GM12891 (cell line): ENCODE results near the gene YTHDF1.

Source experiments
- POLR2A ChIP-seq: IDR thresholded peaks from 2 replicates; pipeline ENCODE4 v1.6.1; 2011; ENCODE audit warnings: low read depth, low read length, control low read depth
- POLR2AphosphoS5 ChIP-seq: IDR thresholded peaks from 2 replicates; pipeline ENCODE4 v1.6.1; 2011; ENCODE audit warnings: low read depth, low read length, control low read depth
- POU2F2 ChIP-seq: IDR thresholded peaks from 2 replicates; pipeline ENCODE4 v1.6.1; 2011; ENCODE audit warnings: low read depth, mild to moderate bottlenecking, control low read depth, low read length, moderate library complexity

DNA sequence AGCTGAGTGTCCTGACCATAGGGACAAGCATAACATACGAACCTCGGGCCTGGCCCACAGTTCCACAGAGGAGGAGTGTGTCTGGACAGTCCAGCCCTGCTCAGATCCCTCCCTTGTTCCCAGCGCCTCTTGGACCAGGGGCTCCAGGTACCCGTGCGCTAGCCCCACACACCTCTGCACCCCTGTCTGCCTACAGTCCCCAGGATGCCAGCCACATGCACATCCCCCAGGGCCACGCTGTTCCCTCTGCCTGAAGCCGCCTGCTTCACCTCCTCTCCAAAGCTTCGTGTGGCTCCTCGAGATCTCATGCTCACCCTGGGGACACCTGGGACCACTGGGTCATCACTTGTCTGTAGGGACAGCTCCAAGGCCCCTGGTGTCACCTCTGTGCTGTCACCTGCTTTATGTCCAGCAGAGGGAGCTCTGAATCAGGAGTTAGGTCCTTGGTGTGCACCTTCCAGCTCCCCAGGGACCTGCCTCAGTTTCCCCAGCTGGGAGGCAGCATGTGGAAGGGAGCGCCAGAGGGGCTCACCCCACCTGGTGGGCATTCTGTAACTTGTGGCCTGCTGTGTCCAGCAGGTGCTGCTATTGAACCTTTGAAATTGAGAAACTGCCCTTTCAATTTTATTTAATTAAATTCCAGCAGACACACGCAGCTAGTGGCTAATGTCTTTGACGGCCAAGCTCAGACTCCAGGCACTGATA lies 7.3 kb upstream of the YTHDF1 start:
- no peak for TF ChIP-seq POLR2A
- TF ChIP-seq POU2F2: no peak
- TF ChIP-seq POLR2AphosphoS5: no peak
